Measurements from ENCODE around the gene HENMT1. TPM values are rescaled to one million over a fixed set of nuclear protein-coding genes. Genes with fewer than 3 reads are reported as not detected.

The HENMT1 gene
- 2.9 and 4.1 TPM in 2 replicates for total RNA-seq

DNA sequence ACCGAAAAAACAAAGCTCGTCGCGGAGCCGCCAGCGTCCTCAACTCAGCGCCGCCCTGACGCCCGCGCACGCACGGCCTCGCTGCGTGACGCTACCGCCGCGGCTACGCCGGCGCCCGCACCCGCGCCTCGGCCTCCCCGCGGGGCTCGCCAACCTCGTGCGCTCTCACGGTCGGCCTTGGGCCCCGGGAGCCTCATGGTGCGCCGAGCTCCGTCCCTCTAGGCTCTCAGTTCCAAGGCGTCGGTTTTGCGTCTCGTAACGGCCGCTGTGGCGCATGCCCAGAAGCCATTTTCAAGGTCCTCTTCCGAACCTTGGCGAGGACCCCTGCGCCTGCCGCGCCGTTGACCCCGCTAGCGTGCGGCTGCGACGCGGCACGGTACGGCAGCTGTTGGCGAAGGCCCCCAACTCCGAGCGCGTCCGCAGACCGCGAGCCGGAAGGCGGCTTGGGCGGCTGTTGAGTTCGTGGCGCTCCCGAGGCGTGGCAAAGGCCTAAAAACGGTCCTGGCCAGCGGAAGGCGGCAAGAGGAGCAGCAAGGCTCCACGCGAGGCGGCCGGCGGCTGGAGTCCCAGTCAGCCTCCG is at the start of gene HENMT1:
Gene HENMT1, minus strand, starts transcription at position 64 of the 580 bp plus-strand sequence. CDS start 1,209 bp downstream, outside the sequence.

DNA sequence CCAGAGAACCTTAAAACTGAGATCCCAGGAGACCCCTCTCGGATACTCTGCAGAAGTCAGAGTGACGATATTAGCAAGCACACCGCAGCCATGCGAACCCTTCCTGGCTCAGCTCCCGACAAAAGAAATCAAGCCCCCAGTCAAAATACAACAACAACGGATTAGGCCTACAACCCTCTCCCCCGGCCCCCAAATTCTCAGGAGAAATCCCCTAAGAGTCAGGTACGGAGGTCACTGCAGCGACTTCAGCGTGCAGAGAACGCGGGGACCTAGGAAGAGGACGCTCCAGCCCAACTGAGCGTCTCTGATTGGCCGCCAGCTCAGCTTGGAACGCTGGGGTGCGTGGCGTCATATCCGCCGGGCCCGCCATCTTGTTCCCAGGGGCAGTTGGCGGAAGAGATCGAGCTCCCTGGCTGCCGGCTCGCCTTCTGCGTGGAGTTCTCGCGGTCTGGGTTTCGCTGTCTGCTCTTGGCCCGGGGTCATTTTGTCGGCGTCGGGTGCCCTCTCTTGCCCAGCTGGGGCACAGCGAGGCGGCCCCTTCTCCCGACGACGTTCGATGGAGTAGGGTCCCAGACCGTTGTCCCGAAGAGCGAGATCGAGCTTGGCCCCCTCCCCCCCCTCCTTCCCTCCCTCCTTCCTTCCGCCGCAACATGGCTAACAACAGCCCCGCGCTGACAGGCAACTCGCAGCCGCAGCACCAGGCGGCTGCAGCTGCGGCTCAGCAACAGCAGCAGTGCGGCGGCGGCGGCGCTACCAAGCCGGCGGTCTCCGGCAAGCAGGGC is 31.2 kb upstream of the HENMT1 start, which contains the start of gene PRPF38B:
Gene PRPF38B, plus strand, starts transcription at position 369 of the 782 bp plus-strand sequence. Its CDS starts 282 bp downstream, at position 651.

Other genes with a start within 250 kb of the HENMT1 start
- not detected in 2 replicates for gene NBPF6, start 210.8 kb downstream of the HENMT1 start, total RNA-seq
- 20.7 and 26.6 TPM in 2 replicates for gene EEIG2, start 101.0 kb downstream of the HENMT1 start, total RNA-seq
- 8.9 and 11.0 TPM in 2 replicates for gene PRPF38B, start 31.2 kb upstream of the HENMT1 start, total RNA-seq
- under 0.01 TPM in 1 of 2 replicates, not detected in the other for gene FNDC7, start 51.8 kb upstream of the HENMT1 start, total RNA-seq
- 88.1 and 90.3 TPM in 2 replicates for gene STXBP3, start 85.6 kb upstream of the HENMT1 start, total RNA-seq
- gene AKNAD1, start 196.0 kb upstream of the HENMT1 start, total RNA-seq: 0.16 and 0.34 TPM in 2 replicates
- gene GPSM2, start 215.9 kb upstream of the HENMT1 start, total RNA-seq: 21.6 and 22.4 TPM in 2 replicates

All from bronchial smooth muscle cell (primary cell).